Skeletal muscle tissue (tissue), 4 donors: ENCODE data around the gene TNIP2. TPM values are rescaled to one million over a fixed set of nuclear protein-coding genes. Genes with fewer than 3 reads are reported as not detected.
"Not testable (repeated sequence)": the region's sequence is repeated elsewhere in the genome, so short reads cannot be mapped to it uniquely, and the experiment has no call there.

Experiments
- H3K27ac ChIP-seq: one replicate; pipeline ENCODE4 v1.7.0; 2013; ENCODE audit warnings: mild to moderate bottlenecking, low read depth, low read length, inconsistent platforms
- H3K27me3 ChIP-seq, 3 donors: one replicate each; pipeline ENCODE4 v1.7.0; 2013; ENCODE audit warnings: low read length in 3 of 3; ENCODE audit not compliant: control insufficient read depth in 3 of 3, insufficient read depth in 3 of 3
- H3K36me3 ChIP-seq, 3 donors: one replicate each; pipeline ENCODE4 v1.7.0; 2013; ENCODE audit warnings: low read length in 3 of 3; ENCODE audit not compliant: control insufficient read depth in 3 of 3, insufficient read depth in 3 of 3
- H3K4me1 ChIP-seq, 3 donors: one replicate each; pipeline ENCODE4 v1.7.0; 2013; ENCODE audit warnings: low read length in 3 of 3, mild to moderate bottlenecking in 3 of 3; ENCODE audit not compliant: control insufficient read depth in 3 of 3, insufficient read depth in 3 of 3
- H3K4me3 ChIP-seq, 3 donors: one replicate each; pipeline ENCODE4 v1.7.0; 2013; ENCODE audit warnings: low read length in 3 of 3
- H3K9ac ChIP-seq, 3 donors: one replicate each; pipeline ENCODE4 v1.7.0; 2013; ENCODE audit warnings: low read length in 3 of 3, mild to moderate bottlenecking in 3 of 3, moderate library complexity in 2 of 3, low read depth in 1 of 3
- H3K9me3 ChIP-seq, 3 donors: one replicate each; pipeline ENCODE4 v1.7.0; 2013; ENCODE audit warnings: low read length in 3 of 3; ENCODE audit not compliant: control insufficient read depth in 3 of 3
- total RNA-seq: library from RNA; depleted of rRNA; stranded (reverse); fragments of >200 nt; gene quantifications from one replicate; pipeline ENCODE4 v1.2.3, GENCODE V29; 2014
- donor health status: Osteomylitis.

TNIP2 gene
- total RNA-seq, 1 donor from 2014 or later: 14.6 TPM

GRCh38 chr4:2788101-2788500 is 32.0 kb upstream of the TNIP2 start:
- H3K9me3 ChIP-seq: no peaks in the 10 kb centered on the region
- no peaks in the 10 kb centered on the region for H3K27me3 ChIP-seq
- peak overlapping the region; percentile 34 to 66 (median 43) for H3K9ac ChIP-seq
- H3K4me3 ChIP-seq: no peak overlapping the region
- H3K36me3 ChIP-seq: no peaks in the 10 kb centered on the region
- H3K27ac ChIP-seq: no peak overlapping the region
- H3K4me1 ChIP-seq: peaks cover 22 to 34% (median 31%) of the 10 kb centered on the region in 3 donors

DNA sequence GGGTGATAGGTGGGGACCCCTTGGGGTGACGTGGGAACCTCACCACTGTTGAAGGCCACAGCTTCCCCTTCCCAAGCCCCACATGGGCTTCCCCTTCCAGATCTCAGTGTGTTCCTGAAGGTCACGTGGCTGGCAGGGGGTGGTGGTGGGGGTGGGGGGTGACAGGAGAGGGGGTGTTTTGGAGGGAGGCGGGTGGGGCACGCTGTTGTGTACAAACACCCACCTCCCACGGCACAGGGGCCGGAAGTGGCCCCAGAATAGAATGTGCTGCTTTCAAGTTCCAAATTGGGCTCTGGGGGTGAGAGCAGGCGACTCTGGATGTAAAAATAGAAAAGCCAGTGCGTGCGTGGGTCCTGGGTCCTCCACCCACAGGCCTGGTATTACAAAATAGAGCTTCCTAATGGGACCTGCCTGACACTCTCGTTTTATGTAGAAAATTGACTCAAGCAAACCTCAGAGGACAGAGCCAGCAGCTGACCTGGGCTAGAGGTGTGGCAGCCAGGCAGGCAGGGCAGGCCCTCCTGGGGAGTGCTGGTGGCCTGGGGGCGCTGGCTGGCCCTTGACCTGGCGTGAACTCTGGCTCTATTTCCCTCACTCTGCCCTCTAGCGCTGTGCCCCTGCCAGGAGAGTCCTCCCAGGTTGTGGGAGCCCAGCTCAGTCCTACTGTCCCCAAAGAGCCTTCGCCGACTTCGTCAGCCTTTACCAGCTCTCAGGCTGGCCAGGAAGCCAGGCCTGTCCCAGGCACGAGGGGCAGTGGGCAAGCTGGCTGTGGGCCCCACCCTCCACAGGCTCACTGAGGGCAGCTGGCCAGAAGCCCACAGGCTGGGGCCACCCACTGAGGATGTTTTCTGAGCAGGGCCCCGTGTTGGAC is 31.3 kb upstream of the TNIP2 start:
- Histone ChIP-seq H3K9ac (peak overlapping the region; percentile 34 to 66 (median 43)), H3K27ac (no peak overlapping the region), H3K4me1 (peaks cover 22 to 34% (median 31%) of the 10 kb centered on the region in 3 donors), H3K36me3 (no peaks in the 10 kb centered on the region), H3K9me3 (no peaks in the 10 kb centered on the region), H3K27me3 (no peaks in the 10 kb centered on the region), H3K4me3 (peak overlapping the region in 1 of 3 donors; percentile 13)

DNA sequence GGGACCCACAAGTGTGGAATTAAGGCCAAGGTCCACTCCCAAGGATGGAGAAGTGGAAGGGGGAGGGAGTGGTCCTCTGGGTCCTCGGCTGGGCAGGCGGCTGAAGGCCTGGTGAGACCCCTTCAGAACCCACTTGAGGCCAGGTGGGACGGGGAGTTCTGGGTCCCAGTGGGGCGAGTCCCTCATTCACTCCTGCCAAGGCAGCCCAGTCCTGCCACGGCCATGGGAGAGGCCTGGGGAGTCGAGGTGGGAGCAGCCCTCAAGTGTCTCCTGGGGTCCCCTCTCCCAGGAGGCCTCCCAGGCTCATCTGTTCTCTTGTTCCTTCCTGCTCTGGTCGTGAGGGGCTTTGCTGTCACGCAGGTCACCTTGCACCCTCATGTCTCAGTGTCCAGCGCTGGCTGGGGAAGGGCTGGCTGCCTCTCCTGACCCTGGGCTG is 30.7 kb upstream of the TNIP2 start:
- H3K36me3 ChIP-seq: no peaks in the 10 kb centered on the region
- H3K9me3 ChIP-seq: no peaks in the 10 kb centered on the region
- H3K4me3 ChIP-seq: no peak overlapping the region
- peak overlapping the region in 1 of 3 donors; percentile 33 for H3K9ac ChIP-seq
- H3K4me1 ChIP-seq: peaks cover 20 to 30% (median 29%) of the 10 kb centered on the region in 3 donors
- no peaks in the 10 kb centered on the region for H3K27me3 ChIP-seq
- no peak overlapping the region for H3K27ac ChIP-seq

GRCh38 chr4:2786152-2786671 is 30.1 kb upstream of the TNIP2 start:
- Histone ChIP-seq H3K9me3 (no peaks in the 10 kb centered on the region), H3K27ac (no peak overlapping the region), H3K27me3 (no peaks in the 10 kb centered on the region), H3K4me1 (peaks cover 15 to 29% (median 26%) of the 10 kb centered on the region in 3 donors), H3K9ac (no peak overlapping the region), H3K36me3 (no peaks in the 10 kb centered on the region), H3K4me3 (no peak overlapping the region)

DNA sequence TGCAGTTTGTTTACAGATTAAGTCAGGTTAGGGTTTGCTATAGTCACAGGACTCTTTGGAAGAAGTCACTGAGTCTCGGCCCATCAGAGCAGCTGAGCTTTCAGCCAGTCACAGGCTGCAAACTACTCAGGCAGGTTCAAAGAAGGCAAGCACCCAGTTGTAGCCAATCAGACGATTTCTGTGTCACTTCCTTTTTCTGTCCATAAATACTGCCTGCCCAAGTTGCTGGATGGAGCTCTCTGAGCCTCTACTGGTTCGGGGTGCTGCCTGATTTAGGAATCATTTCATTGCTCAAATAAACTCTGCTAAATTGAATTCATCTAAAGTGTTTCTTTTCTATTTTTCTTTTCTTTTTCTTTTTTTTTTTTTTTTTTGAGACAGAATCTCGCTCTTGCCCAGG is 29.5 kb upstream of the TNIP2 start:
- Histone ChIP-seq H3K27me3 (no peaks in the 10 kb centered on the region), H3K9me3 (no peaks in the 10 kb centered on the region), H3K4me1 (peaks cover 15 to 29% (median 26%) of the 10 kb centered on the region in 3 donors), H3K36me3 (no peaks in the 10 kb centered on the region), H3K4me3 (no peak overlapping the region), H3K9ac (no peak overlapping the region), H3K27ac (no peak overlapping the region)

GRCh38 chr4:2783790-2784189 is 27.7 kb upstream of the TNIP2 start:
- Histone ChIP-seq H3K4me3 (no peak overlapping the region), H3K9ac (no peak overlapping the region), H3K27ac (no peak overlapping the region)

DNA sequence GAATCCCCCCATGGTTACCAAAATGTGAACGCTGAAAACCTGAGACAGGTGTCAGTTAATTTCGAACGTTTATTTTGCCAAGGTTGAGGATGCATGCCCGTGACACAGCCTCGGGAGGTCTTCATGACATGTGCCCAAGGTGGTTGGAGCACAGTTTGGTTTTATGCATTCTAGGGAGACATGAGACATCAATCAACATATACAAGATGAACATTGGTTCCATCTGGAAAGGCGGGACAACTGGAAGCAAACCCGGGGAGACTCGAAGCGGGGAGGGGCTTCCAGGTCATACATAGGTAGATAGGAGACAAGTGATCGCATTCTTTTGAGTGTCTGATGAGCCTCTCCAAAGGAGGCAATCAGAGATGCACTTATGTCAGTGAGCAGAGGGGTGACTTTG is 25.8 kb upstream of the TNIP2 start:
- no peaks in the 10 kb centered on the region for H3K36me3 ChIP-seq
- H3K27me3 ChIP-seq: no peaks in the 10 kb centered on the region
- no peak overlapping the region for H3K27ac ChIP-seq
- H3K9me3 ChIP-seq: no peaks in the 10 kb centered on the region
- H3K4me3 ChIP-seq: no peak overlapping the region
- no peak overlapping the region for H3K9ac ChIP-seq
- peaks cover 3 to 10% (median 10%) of the 10 kb centered on the region in 3 donors for H3K4me1 ChIP-seq

More at GRCh38 chr4:2783790-2784189, 27.7 kb upstream of the TNIP2 start:
- no peaks in the 10 kb centered on the region for H3K36me3 ChIP-seq
- H3K4me1 ChIP-seq: peaks cover 15 to 28% (median 25%) of the 10 kb centered on the region in 3 donors
- H3K27me3 ChIP-seq: no peaks in the 10 kb centered on the region
- no peaks in the 10 kb centered on the region for H3K9me3 ChIP-seq

DNA sequence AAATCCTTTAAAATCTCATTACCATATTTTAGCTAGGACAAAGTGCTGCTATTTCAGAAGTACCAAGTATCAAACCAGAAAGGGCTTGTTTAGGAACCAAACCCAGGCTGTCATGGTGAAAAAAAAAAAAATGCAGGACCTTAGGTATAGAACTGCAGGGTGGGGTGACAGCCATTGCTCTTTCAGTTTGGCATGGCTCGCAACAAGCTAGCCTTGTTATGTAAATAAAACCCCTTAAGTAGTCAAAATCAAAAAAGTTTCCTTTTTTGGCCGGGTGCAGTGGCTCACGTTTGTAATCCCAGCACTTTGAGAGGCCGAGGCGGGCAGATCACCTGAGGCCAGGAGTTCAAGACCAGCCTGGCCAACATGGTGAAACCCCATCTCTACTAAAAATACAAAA is 24.5 kb upstream of the TNIP2 start:
- not testable (repeated sequence) for H3K9ac ChIP-seq, H3K4me1 ChIP-seq, H3K27ac ChIP-seq, H3K36me3 ChIP-seq, H3K4me3 ChIP-seq, H3K27me3 ChIP-seq, H3K9me3 ChIP-seq

- Histone ChIP-seq H3K27ac (no peak overlapping the region), H3K9me3 (no peaks in the 10 kb centered on the region), H3K4me1 (peaks cover 0 to 7% (median 5%) of the 10 kb centered on the region in 3 donors), H3K4me3 (no peak overlapping the region), H3K27me3 (no peaks in the 10 kb centered on the region), H3K36me3 (no peaks in the 10 kb centered on the region), H3K9ac (no peak overlapping the region)
These were observed 15.1 kb upstream of the TNIP2 start for GRCh38 chr4:2771264-2771663.

- no peaks in the 10 kb centered on the region for H3K9me3 ChIP-seq
- H3K4me1 ChIP-seq: peaks cover 0 to 7% (median 5%) of the 10 kb centered on the region in 3 donors
- peak overlapping the region in 1 of 3 donors; percentile 14 for H3K4me3 ChIP-seq
- H3K9ac ChIP-seq: peak overlapping the region in 1 of 3 donors; percentile 71
- no peaks in the 10 kb centered on the region for H3K27me3 ChIP-seq
- H3K36me3 ChIP-seq: no peaks in the 10 kb centered on the region
- no peak overlapping the region for H3K27ac ChIP-seq
These were observed 12.8 kb upstream of the TNIP2 start for GRCh38 chr4:2768921-2769336.
